Measurements from ENCODE around the gene YIPF2. TPM values are rescaled to one million over a fixed set of nuclear protein-coding genes. Genes with fewer than 3 reads are reported as not detected.
A peak's percentile ranks its signal among the peaks of the same experiment; 100 is the strongest.
"Not testable (repeated sequence)": the region's sequence is repeated elsewhere in the genome, so short reads cannot be mapped to it uniquely, and the experiment has no call there.

YIPF2 gene
- total RNA-seq, 2 donors from 2014 or later = 47.0 to 47.9 TPM

- peaks cover 50% of the 10 kb centered on the region for H3K4me1 Mint-ChIP-seq (ENCODE audit: low read depth)
- peak in 1 of 2 donors; percentile 80 for DNase-seq
- H3K27ac Mint-ChIP-seq = peak overlapping the region; percentile 36
- peak; percentile 56 to 58 for ATAC-seq (replicated peaks in 1 of 2)
- H3K9me3 Mint-ChIP-seq = no peaks in the 10 kb centered on the region
- no peaks in the 10 kb centered on the region for H3K27me3 Mint-ChIP-seq (ENCODE audit: low read depth)
- peak overlapping the region; percentile 93 for H3K4me3 Mint-ChIP-seq
- H3K36me3 Mint-ChIP-seq (ENCODE audit: insufficient read depth in 2 of 2) = peaks cover 0 to 2% of the 10 kb centered on the region in 2 donors
These were observed 32.8 kb upstream of the YIPF2 start for GRCh38 chr19:10961073-10961860.

- Mint-ChIP-seq H3K27me3 (ENCODE audit: low read depth) (no peaks in the 10 kb centered on the region), H3K4me3 (peak within 1 kb of the TSS; percentile 93), H3K9me3 (no peaks in the 10 kb centered on the region), H3K36me3 (ENCODE audit: insufficient read depth in 2 of 2) (no peaks in the 10 kb centered on the region), H3K27ac (peak within 1 kb of the TSS; percentile 93), H3K4me1 (ENCODE audit: low read depth) (peaks cover 46% of the 10 kb centered on the region)
- DNase-seq = peak; percentile 98 to 100
- peak; percentile 78 to 79 for ATAC-seq (replicated peaks in 1 of 2)
These were observed 32.1 kb upstream of the YIPF2 start, which contains the start of gene SMARCA4 for GRCh38 chr19:10960314-10961072. TSS of gene SMARCA4 (plus strand) at chr19:10961030. CDS start at chr19:10984152, 23,122 bp downstream.

GRCh38 chr19:10959277-10959968, 31.0 kb upstream of the YIPF2 start:
- H3K36me3 Mint-ChIP-seq (ENCODE audit: insufficient read depth in 2 of 2); DNase-seq; H3K27me3 Mint-ChIP-seq (ENCODE audit: low read depth); H3K9me3 Mint-ChIP-seq; ATAC-seq (replicated peaks in 1 of 2); H3K27ac Mint-ChIP-seq: not testable (repeated sequence)
- peak overlapping the region; percentile 92 to 93 for H3K4me3 Mint-ChIP-seq
- peaks cover 41% of the 10 kb centered on the region for H3K4me1 Mint-ChIP-seq (ENCODE audit: low read depth)

- ATAC-seq (replicated peaks in 1 of 2) = no peak
- peaks cover 5% of the 10 kb centered on the region for H3K4me1 Mint-ChIP-seq (ENCODE audit: low read depth)
- no peaks in the 10 kb centered on the region for H3K27me3 Mint-ChIP-seq (ENCODE audit: low read depth)
- H3K4me3 Mint-ChIP-seq = no peak overlapping the region
- no peaks in the 10 kb centered on the region for H3K9me3 Mint-ChIP-seq
- no peaks in the 10 kb centered on the region for H3K36me3 Mint-ChIP-seq (ENCODE audit: insufficient read depth in 2 of 2)
- no peak for DNase-seq
- H3K27ac Mint-ChIP-seq = no peak overlapping the region
These were observed 24.4 kb upstream of the YIPF2 start for GRCh38 chr19:10952809-10953208.

GRCh38 chr19:10946958-10947657, 18.7 kb upstream of the YIPF2 start:
- H3K27me3 Mint-ChIP-seq (ENCODE audit: low read depth) = no peaks in the 10 kb centered on the region
- H3K4me1 Mint-ChIP-seq (ENCODE audit: low read depth) = peaks cover 6% of the 10 kb centered on the region
- ATAC-seq (replicated peaks in 1 of 2) = no peak
- H3K36me3 Mint-ChIP-seq (ENCODE audit: insufficient read depth in 2 of 2) = no peaks in the 10 kb centered on the region
- no peak overlapping the region for H3K27ac Mint-ChIP-seq
- DNase-seq = no peak
- H3K4me3 Mint-ChIP-seq = no peak overlapping the region
- no peaks in the 10 kb centered on the region for H3K9me3 Mint-ChIP-seq

- Mint-ChIP-seq H3K9me3 (no peaks in the 10 kb centered on the region), H3K36me3 (ENCODE audit: insufficient read depth in 2 of 2) (no peaks in the 10 kb centered on the region), H3K27me3 (ENCODE audit: low read depth) (no peaks in the 10 kb centered on the region), H3K4me1 (ENCODE audit: low read depth) (peaks cover 9% of the 10 kb centered on the region), H3K27ac (no peak overlapping the region), H3K4me3 (no peak overlapping the region)
- DNase-seq = no peak
- ATAC-seq (replicated peaks in 1 of 2) = no peak
These were observed 16.8 kb upstream of the YIPF2 start for GRCh38 chr19:10945264-10945663.

GRCh38 chr19:10943412-10943811, 15.0 kb upstream of the YIPF2 start:
- not testable (repeated sequence) for H3K27ac Mint-ChIP-seq; H3K4me3 Mint-ChIP-seq; H3K27me3 Mint-ChIP-seq (ENCODE audit: low read depth); DNase-seq; H3K36me3 Mint-ChIP-seq (ENCODE audit: insufficient read depth in 2 of 2); ATAC-seq (replicated peaks in 1 of 2); H3K9me3 Mint-ChIP-seq; H3K4me1 Mint-ChIP-seq (ENCODE audit: low read depth)

- not testable (repeated sequence) for ATAC-seq (replicated peaks in 1 of 2); H3K4me3 Mint-ChIP-seq; H3K27me3 Mint-ChIP-seq (ENCODE audit: low read depth); H3K9me3 Mint-ChIP-seq; H3K36me3 Mint-ChIP-seq (ENCODE audit: insufficient read depth in 2 of 2); DNase-seq; H3K27ac Mint-ChIP-seq
- H3K4me1 Mint-ChIP-seq (ENCODE audit: low read depth) = peaks cover 12% of the 10 kb centered on the region
These were observed 13.2 kb upstream of the YIPF2 start for GRCh38 chr19:10941649-10942048.

- Mint-ChIP-seq H3K27me3 (ENCODE audit: low read depth) (no peaks in the 10 kb centered on the region), H3K27ac (no peak overlapping the region), H3K9me3 (no peaks in the 10 kb centered on the region), H3K4me3 (peak overlapping the region in 1 of 2 donors; percentile 12), H3K36me3 (ENCODE audit: insufficient read depth in 2 of 2) (peaks cover 0 to 1% of the 10 kb centered on the region in 2 donors), H3K4me1 (ENCODE audit: low read depth) (peaks cover 8% of the 10 kb centered on the region)
- peak; percentile 45 to 50 for DNase-seq
- ATAC-seq (replicated peaks in 1 of 2) = peak; percentile 74 to 80
These were observed 8.2 kb upstream of the YIPF2 start for GRCh38 chr19:10936661-10937084.

GRCh38 chr19:10935371-10936059, 7.1 kb upstream of the YIPF2 start:
- Mint-ChIP-seq H3K27me3 (ENCODE audit: low read depth) (no peaks in the 10 kb centered on the region), H3K36me3 (ENCODE audit: insufficient read depth in 2 of 2) (peaks cover 0 to 5% of the 10 kb centered on the region in 2 donors), H3K4me1 (ENCODE audit: low read depth) (peaks cover 14% of the 10 kb centered on the region), H3K27ac (no peak overlapping the region), H3K9me3 (no peaks in the 10 kb centered on the region), H3K4me3 (no peak overlapping the region)
- DNase-seq (no peak), ATAC-seq (replicated peaks in 1 of 2) (no peak)

- Mint-ChIP-seq H3K27ac (peak overlapping the region; percentile 5), H3K36me3 (ENCODE audit: insufficient read depth in 2 of 2) (peaks cover 0 to 5% of the 10 kb centered on the region in 2 donors), H3K4me3 (peak overlapping the region; percentile 93 to 94), H3K27me3 (ENCODE audit: low read depth) (no peaks in the 10 kb centered on the region), H3K9me3 (no peaks in the 10 kb centered on the region), H3K4me1 (ENCODE audit: low read depth) (peaks cover 27% of the 10 kb centered on the region)
- ATAC-seq (replicated peaks in 1 of 2) = no peak
- DNase-seq = no peak
These were observed 959 bp upstream of the YIPF2 start for GRCh38 chr19:10929402-10929794.

Data from activated T-cell treated with anti-CD3 and anti-CD28 coated beads, Interleukin-2, amount 50 U/mL, for 72 hours (primary cell).